ENCODE results near the gene PACSIN2. TPM values are rescaled to one million over a fixed set of nuclear protein-coding genes. Genes with fewer than 3 reads are reported as not detected.
"Not testable (repeated sequence)": the region's sequence is repeated elsewhere in the genome, so short reads cannot be mapped to it uniquely, and the experiment has no call there.

The PACSIN2 gene, protein sequence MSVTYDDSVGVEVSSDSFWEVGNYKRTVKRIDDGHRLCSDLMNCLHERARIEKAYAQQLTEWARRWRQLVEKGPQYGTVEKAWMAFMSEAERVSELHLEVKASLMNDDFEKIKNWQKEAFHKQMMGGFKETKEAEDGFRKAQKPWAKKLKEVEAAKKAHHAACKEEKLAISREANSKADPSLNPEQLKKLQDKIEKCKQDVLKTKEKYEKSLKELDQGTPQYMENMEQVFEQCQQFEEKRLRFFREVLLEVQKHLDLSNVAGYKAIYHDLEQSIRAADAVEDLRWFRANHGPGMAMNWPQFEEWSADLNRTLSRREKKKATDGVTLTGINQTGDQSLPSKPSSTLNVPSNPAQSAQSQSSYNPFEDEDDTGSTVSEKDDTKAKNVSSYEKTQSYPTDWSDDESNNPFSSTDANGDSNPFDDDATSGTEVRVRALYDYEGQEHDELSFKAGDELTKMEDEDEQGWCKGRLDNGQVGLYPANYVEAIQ
- polyA plus RNA-seq (ENCODE audit: insufficient read length in 3 of 3) = 10 to 100 TPM; 63.9 to 71.0 (median 69.7) TPM

- DNase-seq (ENCODE audit: low read depth in 3 of 3, low spot score in 2 of 3) = peak; percentile 95 to 98 (median 97)
These were observed at the start of gene PACSIN2 for GRCh38 chr22:43014869-43015676. Gene PACSIN2 (minus strand): TSS chr22:43015149. CDS start chr22:42912080, 103,069 bp downstream.

DNA sequence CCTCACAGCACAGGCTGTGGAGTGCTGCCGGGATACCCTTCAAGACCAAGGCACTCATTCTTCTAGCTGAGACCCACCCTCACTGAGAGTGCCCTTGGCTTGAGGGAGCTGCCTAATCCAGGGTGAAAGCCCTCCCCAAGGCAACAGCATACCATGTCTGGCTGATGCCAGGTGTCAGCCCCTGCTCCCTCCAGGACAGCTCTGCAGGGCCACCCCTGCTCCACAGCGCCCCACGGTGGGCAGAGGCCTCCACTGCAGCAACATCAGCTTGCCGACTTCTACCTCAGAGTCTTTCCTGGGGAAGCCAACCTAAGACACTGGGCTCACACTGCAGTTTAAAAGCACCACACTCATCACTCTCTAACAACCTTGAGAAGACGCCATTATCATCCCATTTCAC, 45.2 kb upstream of the PACSIN2 start:
- no peak for DNase-seq (ENCODE audit: low read depth in 3 of 3, low spot score in 2 of 3)

DNA sequence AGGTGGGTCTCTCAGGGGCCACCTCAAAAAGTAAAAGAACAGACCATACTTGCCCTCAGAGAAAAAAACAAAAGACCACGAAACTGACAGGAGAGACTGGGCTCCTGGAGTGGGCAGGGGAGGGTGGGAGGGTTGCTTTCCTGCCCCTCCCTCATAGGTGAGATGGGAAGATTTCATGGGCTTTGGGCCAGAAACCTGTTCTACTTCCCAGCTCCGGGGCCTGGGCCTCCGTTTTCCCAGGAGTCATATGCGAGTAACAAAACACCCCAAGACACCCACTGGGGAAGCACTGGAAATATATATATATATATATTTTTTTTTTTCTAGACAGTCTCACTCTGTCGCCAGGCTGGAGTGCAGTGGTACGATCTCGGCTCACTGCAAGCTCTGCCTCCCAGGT, 42.7 kb upstream of the PACSIN2 start:
- DNase-seq (ENCODE audit: low read depth in 3 of 3, low spot score in 2 of 3) = no peak

- DNase-seq (ENCODE audit: low read depth in 3 of 3, low spot score in 2 of 3) = no peak
These were observed 38.2 kb upstream of the PACSIN2 start for GRCh38 chr22:43053176-43053575.

GRCh38 chr22:43050995-43051394, 36.0 kb upstream of the PACSIN2 start:
- no peak for DNase-seq (ENCODE audit: low read depth in 3 of 3, low spot score in 2 of 3)

GRCh38 chr22:43047605-43048004, 32.7 kb upstream of the PACSIN2 start:
- DNase-seq (ENCODE audit: low read depth in 3 of 3, low spot score in 2 of 3) = no peak

DNA sequence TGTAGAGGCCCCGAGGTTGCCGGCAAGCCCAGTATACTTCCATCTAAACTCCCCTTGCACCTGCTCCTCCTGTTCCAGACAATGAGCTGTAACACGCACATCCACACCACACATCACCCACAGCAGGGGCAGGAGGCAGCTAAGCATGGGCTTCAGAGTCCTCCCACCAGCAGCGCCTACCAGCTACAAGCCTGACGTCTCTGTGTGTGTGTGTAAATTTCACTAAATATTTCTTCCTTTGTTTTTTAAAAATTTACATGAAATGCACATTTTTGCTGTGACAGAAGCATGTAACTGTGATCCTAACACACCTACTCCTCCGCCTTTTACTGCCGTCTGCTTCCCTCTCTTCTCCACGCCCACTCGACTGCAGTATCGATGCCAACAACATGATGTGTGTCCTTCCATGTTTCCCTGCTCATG, 29.4 kb upstream of the PACSIN2 start:
- no peak for DNase-seq (ENCODE audit: low read depth in 3 of 3, low spot score in 2 of 3)

DNA sequence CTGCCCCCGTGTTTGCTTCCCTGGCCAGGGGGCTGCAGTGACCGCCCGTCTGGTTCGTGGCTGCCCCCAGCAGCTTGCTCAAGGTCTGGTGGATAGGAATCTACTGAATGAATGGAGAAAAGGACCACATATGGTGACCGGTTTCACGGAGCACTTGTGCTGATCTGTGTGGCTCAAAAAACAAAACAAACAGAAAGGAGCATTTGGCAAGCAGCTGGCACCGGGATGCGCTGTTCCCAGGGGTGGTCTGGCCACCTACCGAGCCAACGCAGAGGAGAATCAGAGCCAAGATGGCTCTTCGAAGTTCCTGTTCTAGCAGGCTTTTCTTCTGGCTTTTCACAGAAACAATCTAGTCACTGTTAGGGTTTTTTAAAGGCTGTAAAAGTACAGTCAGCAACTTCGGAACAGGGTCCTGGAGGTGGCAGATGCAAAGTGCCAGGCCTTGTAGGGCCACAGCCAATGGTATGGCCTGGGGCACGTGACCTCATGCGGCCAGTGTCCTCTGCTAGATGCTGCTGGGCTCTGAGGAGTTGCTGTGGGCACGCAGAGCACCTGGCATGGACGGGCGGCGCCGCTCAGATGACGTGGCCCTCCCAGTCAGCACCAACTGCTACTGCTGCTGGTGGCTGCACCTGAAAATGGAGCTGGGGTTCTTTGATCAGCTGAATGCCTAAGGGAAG, 27.3 kb upstream of the PACSIN2 start:
- no peak for DNase-seq (ENCODE audit: low read depth in 3 of 3, low spot score in 2 of 3)

DNA sequence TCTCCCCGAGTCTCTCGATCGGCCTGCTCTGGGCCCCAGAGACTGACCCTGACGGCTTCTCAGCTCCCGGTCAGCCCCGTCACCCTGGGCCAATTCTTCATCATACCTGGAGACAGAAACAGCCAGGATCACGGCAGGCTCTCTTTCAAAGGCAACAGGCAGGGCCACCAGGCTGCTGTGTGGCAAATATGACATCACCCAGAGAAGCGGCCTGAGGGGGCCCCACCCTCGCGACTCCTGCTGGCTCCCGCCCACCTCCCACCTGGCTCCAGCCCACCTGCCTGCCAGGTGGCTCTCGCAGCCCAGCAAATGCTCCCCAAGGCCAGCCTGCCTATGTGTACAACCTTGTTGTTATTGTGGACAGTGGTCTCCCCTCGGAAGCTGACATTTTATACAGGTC, 24.9 kb upstream of the PACSIN2 start:
- no peak for DNase-seq (ENCODE audit: low read depth in 3 of 3, low spot score in 2 of 3)

DNA sequence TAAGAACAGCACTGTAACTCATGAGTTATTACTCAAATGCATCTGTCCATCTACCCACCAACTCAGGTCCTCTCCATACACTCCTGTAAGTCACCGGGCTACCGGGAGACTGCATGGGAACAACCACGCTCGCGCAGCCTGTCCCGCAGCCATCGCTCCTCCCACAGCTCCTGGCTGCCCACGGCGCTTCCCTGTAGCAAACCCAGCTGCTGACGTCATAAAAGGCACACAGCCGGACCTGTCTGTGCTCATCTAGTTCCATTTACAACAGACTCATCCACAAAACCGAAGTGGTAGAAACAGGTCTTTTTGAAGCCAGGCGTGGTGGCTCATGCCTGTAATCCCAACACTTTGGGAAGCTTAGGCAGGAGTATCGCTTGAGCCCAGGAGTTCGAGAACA, 23.4 kb upstream of the PACSIN2 start:
- no peak for DNase-seq (ENCODE audit: low read depth in 3 of 3, low spot score in 2 of 3)

DNA sequence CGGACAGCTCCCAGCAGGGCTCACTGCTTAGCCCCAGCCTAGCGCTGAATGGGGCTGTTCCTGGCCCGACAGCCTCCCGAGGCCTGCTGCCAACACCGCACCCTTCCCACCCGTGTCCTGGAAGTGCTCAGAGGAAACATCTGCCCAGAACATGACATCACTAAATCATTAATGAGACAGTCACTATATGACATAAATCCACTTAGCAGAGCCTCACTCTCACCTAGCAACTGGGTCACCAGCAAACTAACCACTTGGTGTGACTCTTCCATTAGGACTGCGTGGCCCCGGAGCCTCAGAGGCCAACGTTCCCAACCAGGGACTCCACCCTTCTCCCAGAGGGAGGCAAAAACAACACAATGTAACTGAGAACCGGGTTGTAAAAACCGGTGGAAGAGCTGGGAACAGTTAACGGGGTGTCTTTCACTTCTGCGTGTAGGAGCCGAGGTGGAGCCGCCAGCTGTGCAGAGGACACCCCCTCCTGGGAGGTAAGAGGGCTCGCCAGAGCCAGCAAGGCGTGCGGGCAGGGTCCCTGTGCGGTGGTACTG, 21.4 kb upstream of the PACSIN2 start:
- no peak for DNase-seq (ENCODE audit: low read depth in 3 of 3, low spot score in 2 of 3)

DNA sequence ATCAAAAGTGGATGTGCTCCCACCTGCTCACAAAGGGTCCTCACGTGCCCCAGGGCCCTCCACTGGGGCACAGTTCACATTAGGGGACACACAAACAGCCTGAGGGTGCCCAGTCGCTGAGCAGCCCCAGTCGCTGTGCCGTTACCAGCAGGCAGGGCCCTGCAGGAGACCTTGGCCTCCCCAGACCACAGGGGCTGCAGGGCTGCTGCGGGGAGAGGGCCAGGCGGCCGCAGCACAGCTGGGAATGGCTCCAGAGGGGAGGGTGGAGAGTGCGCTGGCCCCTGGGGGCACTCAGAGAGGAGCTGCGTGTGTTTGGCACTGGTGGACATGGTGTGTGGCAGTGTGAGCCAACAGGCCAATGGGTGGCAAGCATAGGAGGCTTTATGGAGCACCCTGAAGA, 20.3 kb upstream of the PACSIN2 start:
- no peak for DNase-seq (ENCODE audit: low read depth in 3 of 3, low spot score in 2 of 3)

DNA sequence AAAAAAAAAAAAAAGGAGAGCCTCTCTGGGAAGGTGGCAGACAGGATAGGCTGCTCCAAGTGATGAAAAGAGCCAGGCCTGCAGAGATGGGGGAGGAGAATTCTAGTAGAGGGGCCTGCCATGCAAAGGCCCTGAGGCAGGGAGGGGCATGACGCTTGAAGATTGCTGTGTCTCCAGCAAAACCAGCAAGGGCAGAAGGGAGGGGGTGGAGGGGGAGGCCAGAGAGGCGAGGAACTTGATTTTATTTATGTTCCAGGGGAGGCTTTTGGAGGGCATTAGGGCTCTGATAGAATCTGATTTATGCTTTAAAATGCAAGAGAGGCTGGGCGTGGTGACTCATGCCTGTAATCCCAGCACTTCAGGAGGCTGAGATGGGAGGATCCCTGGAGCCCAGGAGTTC, 16.7 kb upstream of the PACSIN2 start:
- no peak for DNase-seq (ENCODE audit: low read depth in 3 of 3, low spot score in 2 of 3)

DNA sequence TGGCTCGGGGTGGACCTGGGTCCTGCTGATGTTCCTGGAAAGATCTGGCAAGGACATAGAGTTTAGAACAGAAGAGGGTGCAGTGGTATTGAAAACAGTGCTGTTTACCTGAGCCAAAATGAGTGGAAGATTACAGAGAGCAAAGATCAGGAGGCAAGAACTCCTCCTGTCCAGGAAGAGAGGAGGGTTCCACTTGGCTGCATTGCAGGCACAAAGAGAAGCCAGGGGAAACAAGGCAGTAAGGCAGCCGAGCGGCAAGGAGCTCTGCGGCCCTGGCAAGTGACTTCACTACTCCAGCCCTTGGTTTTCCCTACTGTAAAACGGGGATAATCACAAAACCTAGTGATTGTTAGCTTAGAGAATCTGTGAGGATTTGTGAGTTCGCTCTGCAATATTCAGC, 3.7 kb upstream of the PACSIN2 start:
- DNase-seq (ENCODE audit: low read depth in 3 of 3, low spot score in 2 of 3) = no peak

DNA sequence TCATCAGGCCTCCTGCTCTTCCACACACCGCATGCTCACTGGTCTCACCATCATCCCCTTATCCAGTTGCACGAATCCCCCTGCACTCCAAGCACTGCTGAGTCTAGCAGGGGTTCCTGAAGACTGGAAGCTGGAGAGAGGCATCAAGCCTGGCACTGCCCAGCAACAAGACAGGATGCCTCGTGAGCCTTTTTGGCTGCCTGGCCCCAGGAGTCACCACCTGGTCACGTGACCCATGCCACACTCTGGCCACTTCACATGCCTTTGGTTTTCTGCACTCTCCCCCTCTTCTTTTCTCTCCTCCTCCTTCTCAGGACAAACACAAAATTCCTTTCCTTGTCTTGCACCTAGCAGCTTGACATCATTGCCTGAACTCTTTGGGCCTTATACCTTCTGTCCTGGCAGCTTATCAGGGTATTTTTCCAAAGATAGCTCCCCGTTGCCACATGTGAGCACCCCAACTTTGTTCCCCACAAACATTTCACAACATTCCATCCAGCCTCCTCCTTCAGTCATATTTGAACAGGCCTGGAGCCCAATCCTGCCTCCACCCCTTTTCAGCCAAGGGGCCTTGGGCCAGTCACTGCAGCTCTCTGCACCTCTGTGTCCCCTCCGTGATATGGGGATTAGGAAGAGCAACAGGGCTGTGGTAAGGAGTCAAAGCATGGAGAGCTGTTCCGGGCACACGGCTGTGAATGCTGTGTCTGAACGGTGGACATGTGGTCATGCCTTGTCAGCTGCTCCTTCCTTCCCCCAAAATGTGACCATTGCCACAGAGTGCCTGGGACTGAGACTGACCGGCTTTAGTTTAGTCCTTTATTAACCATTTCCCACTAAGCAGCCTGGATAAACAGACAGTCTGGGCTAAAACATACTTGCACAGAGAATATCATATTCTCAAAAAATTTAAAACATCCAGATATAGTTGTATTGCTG, 2.8 kb upstream of the PACSIN2 start:
- no peak for DNase-seq (ENCODE audit: low read depth in 3 of 3, low spot score in 2 of 3)

DNA sequence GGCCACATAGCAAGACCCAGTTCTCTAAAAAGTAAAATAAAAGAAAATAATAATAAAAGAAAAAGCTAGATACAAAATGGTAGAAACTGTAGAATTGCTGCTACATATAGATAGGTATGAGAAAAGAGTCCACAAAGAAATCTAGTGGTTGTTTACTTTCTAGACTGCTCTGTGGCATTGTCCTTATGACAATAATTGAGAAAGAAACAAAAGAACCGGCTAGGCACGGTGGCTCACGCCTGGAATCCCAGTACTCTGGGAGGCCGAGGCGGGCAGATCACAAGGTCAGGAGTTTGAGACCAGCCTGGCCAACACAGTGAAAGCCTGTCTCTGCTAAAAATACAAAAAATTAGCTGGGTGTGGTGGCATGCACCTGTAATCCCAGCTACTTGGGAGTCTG, 1.2 kb upstream of the PACSIN2 start:
- DNase-seq (ENCODE audit: low read depth in 3 of 3, low spot score in 2 of 3) = not testable (repeated sequence)

DNA sequence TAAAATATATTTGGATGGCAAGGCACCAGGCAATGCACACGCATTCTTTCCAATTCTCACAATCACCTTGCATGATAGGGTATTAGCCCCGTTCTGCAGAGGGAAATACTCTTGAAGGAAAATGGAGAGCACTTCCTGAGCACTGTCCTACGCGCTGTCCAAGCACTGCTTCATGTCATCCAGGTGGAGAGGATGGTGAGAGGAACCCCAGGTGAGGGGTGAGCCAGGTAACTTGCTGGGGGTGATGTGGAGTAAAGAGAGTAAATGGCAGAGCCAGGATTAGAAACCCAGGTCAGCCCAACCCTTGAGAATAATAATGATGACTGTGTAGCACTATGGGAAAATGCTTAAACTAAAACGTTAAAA, 711 bp upstream of the PACSIN2 start:
- no peak for DNase-seq (ENCODE audit: low read depth in 3 of 3, low spot score in 2 of 3)

- no peak for DNase-seq (ENCODE audit: low read depth in 3 of 3, low spot score in 2 of 3)
These were observed 557 bp downstream of the PACSIN2 start for GRCh38 chr22:43014316-43014868.

Data from right renal cortex interstitium (tissue), 3 donors.